ENCODE data around the gene INSM2.

DNA sequence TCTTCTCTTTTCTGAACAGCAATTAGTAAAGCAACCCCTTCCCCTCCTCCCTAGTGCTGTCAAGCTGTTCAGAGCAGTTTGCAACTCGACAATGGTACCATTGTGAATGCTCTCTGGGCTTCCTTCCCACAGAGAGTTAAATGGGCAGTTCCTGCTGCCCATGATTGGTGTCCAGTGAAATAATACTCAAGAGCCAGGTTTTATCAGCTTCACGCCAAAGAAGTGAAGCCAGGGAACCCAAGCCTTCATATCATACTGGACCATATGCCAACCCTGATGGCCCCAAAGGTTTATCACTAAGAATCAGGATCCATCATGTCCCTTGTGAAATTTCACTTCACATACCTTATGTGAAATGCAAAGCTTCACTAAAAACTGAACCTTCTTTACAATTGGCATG is 24.7 kb downstream of the INSM2 start:
- TF ChIP-seq GATA2 (IDR thresholded peaks at IDR 0.05; ENCODE audit: low read depth, low read length) (no peak), GATA3 (IDR thresholded peaks at IDR 0.05; ENCODE audit: low read depth, low read length) (0 out of 2 replicates have a peak, but pooled peaks have one; percentile 13)

All from SH-SY5Y (cell line).